DOHH2 (cell line): Measurements from ENCODE around the gene PEPD.

ENCODE experiments used
- H3F3A ChIP-seq: fragments of 200-600 bp; sonication (generic), shearing (Covaris generic); 2 replicates; pipeline ENCODE4 v1.6.0; 2016; ENCODE audit warnings: antibody characterized with exemption, mild to moderate bottlenecking; ENCODE audit not compliant: control insufficient read depth, insufficient read depth
- H3K27ac ChIP-seq: fragments of 200-600 bp; sonication (generic); 2 replicates; pipeline ENCODE4 v1.5.1; 2014; ENCODE audit warnings: low read depth, mild to moderate bottlenecking, low read length, moderate library complexity
- H3K27me3 ChIP-seq: fragments of 200-600 bp; sonication (generic); 2 replicates; pipeline ENCODE4 v1.6.1; 2014; ENCODE audit warnings: mild to moderate bottlenecking, low read length, mixed read lengths; ENCODE audit not compliant: control insufficient read depth
- H3K36me3 ChIP-seq: fragments of 200-600 bp; sonication (generic); 2 replicates; pipeline ENCODE4 v1.6.1; 2014; ENCODE audit warnings: mild to moderate bottlenecking, low read length, moderate library complexity, mixed read lengths; ENCODE audit not compliant: control insufficient read depth
- H3K4me1 ChIP-seq: fragments of 200-600 bp; sonication (generic); 2 replicates; pipeline ENCODE4 v1.6.1; 2014; ENCODE audit warnings: mild to moderate bottlenecking, low read length, mixed read lengths; ENCODE audit not compliant: control insufficient read depth
- H3K4me2 ChIP-seq: fragments of 200-600 bp; sonication (generic); 2 replicates; pipeline ENCODE4 v1.6.0; 2014; ENCODE audit warnings: mild to moderate bottlenecking, low read length, moderate library complexity
- H3K4me3 ChIP-seq: fragments of 200-600 bp; sonication (generic); 2 replicates; pipeline ENCODE4 v1.5.1; 2014; ENCODE audit warnings: mild to moderate bottlenecking, low read length, mixed read lengths
- H3K79me2 ChIP-seq: fragments of 200-600 bp; sonication (generic); 2 replicates; pipeline ENCODE4 v1.6.1; 2014; ENCODE audit warnings: mild to moderate bottlenecking, low read length, mixed read lengths; ENCODE audit not compliant: control insufficient read depth
- H3K9me2 ChIP-seq: fragments of 200-600 bp; sonication (generic); replicated peaks from 2 replicates; pipeline ENCODE4 v1.6.1; 2014; ENCODE audit warnings: mild to moderate bottlenecking, low read length, mixed read lengths; ENCODE audit not compliant: control insufficient read depth
- H3K9me3 ChIP-seq: fragments of 200-600 bp; sonication (generic); 2 replicates; pipeline ENCODE4 v1.6.1; 2014; ENCODE audit warnings: antibody characterized with exemption, low read length, mixed read lengths; ENCODE audit not compliant: control insufficient read depth, insufficient read depth
- H4K20me1 ChIP-seq: fragments of 200-600 bp; sonication (generic); 2 replicates; pipeline ENCODE4 v1.6.0; 2014; ENCODE audit warnings: low read depth, mild to moderate bottlenecking, antibody characterized with exemption, low read length, moderate library complexity; ENCODE audit not compliant: control insufficient read depth, insufficient read depth
- CTCF ChIP-seq: fragments of 200-600 bp; sonication (generic); IDR thresholded peaks from one replicate; pipeline ENCODE4 v1.5.1; 2014; ENCODE audit warnings: antibody characterized with exemption, mild to moderate bottlenecking, low read depth, low read length; ENCODE audit not compliant: poor library complexity, severe bottlenecking
- EZH2phosphoT487 ChIP-seq: fragments of 200-600 bp; sonication (generic); IDR thresholded peaks from 2 replicates; pipeline ENCODE4 v1.6.1; 2017; ENCODE audit warnings: borderline replicate concordance, mild to moderate bottlenecking, antibody characterized with exemption, low read length, moderate library complexity, mixed read lengths

Gene PEPD

DNA sequence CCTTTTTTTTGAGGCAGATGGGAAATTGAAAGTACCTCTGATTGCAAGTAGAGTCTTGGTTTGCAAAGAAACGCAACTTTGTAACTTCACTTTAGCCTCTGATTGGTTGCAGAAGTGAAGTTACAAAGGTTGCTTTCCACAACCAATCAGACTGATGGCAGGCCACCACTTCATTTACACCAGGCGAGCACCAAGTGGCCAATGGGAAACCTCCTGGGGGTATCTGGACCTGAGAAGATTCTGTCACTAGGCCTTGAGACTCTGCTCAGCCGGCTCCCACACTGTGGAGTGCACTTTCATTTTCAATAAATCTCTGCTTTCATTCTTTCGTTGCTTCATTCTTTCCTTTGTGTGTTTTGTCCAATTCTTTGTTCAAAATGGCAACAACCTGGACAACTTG, 19.1 kb downstream of the PEPD start:
- Histone ChIP-seq H3K27ac (no peak overlapping the region), H3F3A (no peaks in the 10 kb centered on the region), H3K4me2 (no peak overlapping the region), H3K36me3 (no peaks in the 10 kb centered on the region), H3K4me3 (no peak overlapping the region), H3K27me3 (no peaks in the 10 kb centered on the region), H3K79me2 (no peaks in the 10 kb centered on the region), H3K9me3 (no peaks in the 10 kb centered on the region), H3K4me1 (no peaks in the 10 kb centered on the region), H3K9me2 (no peaks in the 10 kb centered on the region), H4K20me1 (no peaks in the 10 kb centered on the region)
- TF ChIP-seq EZH2phosphoT487: no peak
- TF ChIP-seq CTCF: no peak

GRCh38 chr19:33501693-33502356, 19.8 kb downstream of the PEPD start:
- no peaks in the 10 kb centered on the region for H3K9me3 ChIP-seq
- TF ChIP-seq EZH2phosphoT487 (no peak), CTCF (no peak)
- H3K79me2 ChIP-seq: no peaks in the 10 kb centered on the region
- H3F3A ChIP-seq: no peaks in the 10 kb centered on the region
- no peaks in the 10 kb centered on the region for H3K4me1 ChIP-seq
- H3K36me3 ChIP-seq: no peaks in the 10 kb centered on the region
- no peak overlapping the region for H3K27ac ChIP-seq
- H3K4me2 ChIP-seq: no peak overlapping the region
- H3K9me2 ChIP-seq: no peaks in the 10 kb centered on the region
- no peaks in the 10 kb centered on the region for H3K27me3 ChIP-seq
- no peaks in the 10 kb centered on the region for H4K20me1 ChIP-seq
- H3K4me3 ChIP-seq: no peak overlapping the region

- no peaks in the 10 kb centered on the region for H4K20me1 ChIP-seq
- H3K36me3 ChIP-seq: no peaks in the 10 kb centered on the region
Measured at GRCh38 chr19:33500991-33501390, 20.6 kb downstream of the PEPD start.

More at GRCh38 chr19:33500991-33501390, 20.6 kb downstream of the PEPD start:
- H3K9me2 ChIP-seq: no peaks in the 10 kb centered on the region
- no peak for TF ChIP-seq EZH2phosphoT487
- no peak for TF ChIP-seq CTCF
- no peaks in the 10 kb centered on the region for H3K79me2 ChIP-seq
- H3K9me3 ChIP-seq: no peaks in the 10 kb centered on the region
- no peaks in the 10 kb centered on the region for H3K27me3 ChIP-seq
- no peak overlapping the region for H3K27ac ChIP-seq
- no peak overlapping the region for H3K4me2 ChIP-seq
- no peak overlapping the region for H3K4me3 ChIP-seq
- H3K4me1 ChIP-seq: no peaks in the 10 kb centered on the region
- no peaks in the 10 kb centered on the region for H3F3A ChIP-seq
